Measurements from ENCODE around the gene RUFY4.
"Not testable (repeated sequence)": the region's sequence is repeated elsewhere in the genome, so short reads cannot be mapped to it uniquely, and the experiment has no call there.

The RUFY4 gene

GRCh38 chr2:218091746-218092145 lies 22.7 kb downstream of the RUFY4 start:
- H3K27ac ChIP-seq, result no peak overlapping the region
- no peak for TF ChIP-seq ZFX (IDR thresholded peaks at IDR 0.05; ENCODE audit: borderline replicate concordance)
- TF ChIP-seq, protein P1, sequence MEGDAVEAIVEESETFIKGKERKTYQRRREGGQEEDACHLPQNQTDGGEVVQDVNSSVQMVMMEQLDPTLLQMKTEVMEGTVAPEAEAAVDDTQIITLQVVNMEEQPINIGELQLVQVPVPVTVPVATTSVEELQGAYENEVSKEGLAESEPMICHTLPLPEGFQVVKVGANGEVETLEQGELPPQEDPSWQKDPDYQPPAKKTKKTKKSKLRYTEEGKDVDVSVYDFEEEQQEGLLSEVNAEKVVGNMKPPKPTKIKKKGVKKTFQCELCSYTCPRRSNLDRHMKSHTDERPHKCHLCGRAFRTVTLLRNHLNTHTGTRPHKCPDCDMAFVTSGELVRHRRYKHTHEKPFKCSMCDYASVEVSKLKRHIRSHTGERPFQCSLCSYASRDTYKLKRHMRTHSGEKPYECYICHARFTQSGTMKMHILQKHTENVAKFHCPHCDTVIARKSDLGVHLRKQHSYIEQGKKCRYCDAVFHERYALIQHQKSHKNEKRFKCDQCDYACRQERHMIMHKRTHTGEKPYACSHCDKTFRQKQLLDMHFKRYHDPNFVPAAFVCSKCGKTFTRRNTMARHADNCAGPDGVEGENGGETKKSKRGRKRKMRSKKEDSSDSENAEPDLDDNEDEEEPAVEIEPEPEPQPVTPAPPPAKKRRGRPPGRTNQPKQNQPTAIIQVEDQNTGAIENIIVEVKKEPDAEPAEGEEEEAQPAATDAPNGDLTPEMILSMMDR (IDR thresholded peaks at IDR 0.05), result no peak

GRCh38 chr2:218093879-218094278 lies 24.8 kb downstream of the RUFY4 start:
- TF ChIP-seq, protein P1 (IDR thresholded peaks at IDR 0.05), result no peak
- TF ChIP-seq ZFX (IDR thresholded peaks at IDR 0.05; ENCODE audit: borderline replicate concordance), result no peak
- no peak overlapping the region for H3K27ac ChIP-seq

- TF ChIP-seq, protein P1 (IDR thresholded peaks at IDR 0.05), result no peak
- TF ChIP-seq ZFX (IDR thresholded peaks at IDR 0.05; ENCODE audit: borderline replicate concordance), result no peak
- H3K27ac ChIP-seq, result no peak overlapping the region
These were observed 26.8 kb downstream of the RUFY4 start for GRCh38 chr2:218095853-218096252.

DNA sequence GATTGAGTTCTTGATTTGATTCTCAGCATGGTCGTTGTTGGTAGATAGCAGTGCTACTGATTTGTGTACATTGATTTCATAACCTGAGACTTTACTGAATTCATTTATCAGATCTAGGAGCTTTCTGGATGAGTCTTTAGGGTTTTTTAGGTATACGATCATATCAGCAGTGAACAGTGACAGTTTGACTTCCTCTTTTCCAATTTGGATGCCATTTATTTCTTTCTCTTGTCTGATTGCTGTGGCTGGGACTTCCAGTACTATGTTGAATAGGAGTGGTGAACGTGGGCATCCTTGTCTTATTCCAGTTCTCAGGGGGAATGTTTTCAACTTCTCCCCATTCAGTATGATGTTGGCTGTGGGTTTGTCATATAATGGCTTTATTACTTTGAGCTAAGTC lies 28.9 kb downstream of the RUFY4 start:
- H3K27ac ChIP-seq, result no peak overlapping the region
- TF ChIP-seq, protein P1 (IDR thresholded peaks at IDR 0.05), result no peak
- TF ChIP-seq ZFX (IDR thresholded peaks at IDR 0.05; ENCODE audit: borderline replicate concordance), result no peak

GRCh38 chr2:218108834-218109233 lies 39.8 kb downstream of the RUFY4 start:
- not testable (repeated sequence) for H3K27ac ChIP-seq

DNA sequence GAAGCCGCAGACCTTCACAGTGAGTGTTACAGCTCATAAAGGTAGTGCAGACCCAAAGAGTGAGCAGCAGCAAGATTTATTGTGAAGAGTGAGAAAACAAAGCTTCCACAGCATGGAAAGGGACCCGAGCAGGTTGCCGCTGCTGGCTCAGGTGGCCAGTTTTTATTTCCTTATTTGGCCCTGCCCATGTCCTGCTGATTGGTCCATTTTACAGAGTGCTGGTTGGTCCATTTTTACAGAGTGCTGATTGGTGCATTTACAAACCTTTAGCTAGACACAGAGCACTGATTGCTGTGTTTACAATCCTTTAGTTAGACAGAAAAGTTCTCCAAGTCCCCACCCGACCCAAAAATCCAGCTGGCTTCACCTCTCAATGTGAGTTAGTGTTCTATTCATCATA lies 52.7 kb downstream of the RUFY4 start:
- H3K27ac ChIP-seq, result not testable (repeated sequence)

DNA sequence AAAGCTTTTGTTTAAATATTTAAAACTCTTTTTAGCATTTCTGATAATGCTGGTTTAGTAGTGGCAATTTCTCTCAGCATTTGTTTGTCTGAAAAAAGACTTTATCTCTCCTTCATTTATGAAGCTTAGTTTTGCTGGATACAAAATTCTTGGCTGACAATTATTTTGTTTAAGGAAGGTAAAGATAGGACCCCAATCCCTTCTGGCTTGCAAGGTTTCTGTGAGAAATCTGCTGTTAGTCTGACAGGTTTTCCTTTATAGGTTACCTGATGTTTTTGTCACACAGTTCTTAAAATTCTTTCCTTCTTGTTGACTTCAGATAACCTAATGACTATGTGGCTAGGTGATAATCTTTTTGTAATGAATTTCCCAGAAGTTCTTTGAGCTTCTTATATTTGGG lies 53.2 kb downstream of the RUFY4 start:
- not testable (repeated sequence) for H3K27ac ChIP-seq

DNA sequence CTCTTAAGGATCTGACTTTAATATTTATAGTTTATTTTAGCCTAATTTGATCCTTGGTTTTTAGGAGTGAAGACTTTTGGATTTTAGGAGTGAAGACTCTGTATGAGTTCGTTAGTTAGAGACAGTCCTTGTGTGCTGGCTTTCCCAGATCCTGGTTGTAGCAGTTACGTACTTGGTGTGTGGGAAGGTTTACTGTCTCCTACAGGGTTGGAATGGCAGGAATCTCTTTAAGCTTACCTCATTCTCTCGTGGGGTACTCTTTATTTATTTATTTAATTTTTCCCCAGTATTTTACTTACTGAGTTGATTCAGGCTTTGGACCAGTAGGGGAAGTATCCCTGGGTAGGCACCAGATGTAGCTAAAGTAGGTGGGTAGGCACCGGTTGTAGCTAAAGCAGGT lies 54.9 kb downstream of the RUFY4 start:
- TF ChIP-seq ZFX (IDR thresholded peaks at IDR 0.05; ENCODE audit: borderline replicate concordance), result no peak
- TF ChIP-seq, protein P1 (IDR thresholded peaks at IDR 0.05), result no peak
- H3K27ac ChIP-seq, result no peak overlapping the region

GRCh38 chr2:218125095-218125494 lies 56.0 kb downstream of the RUFY4 start:
- no peak overlapping the region for H3K27ac ChIP-seq
- TF ChIP-seq, protein P1 (IDR thresholded peaks at IDR 0.05), result no peak
- TF ChIP-seq ZFX (IDR thresholded peaks at IDR 0.05; ENCODE audit: borderline replicate concordance), result no peak

Measured in 22Rv1 (cell line).